GM18499 (cell line): ENCODE measurements around the gene CARMIL1.

Source experiments
- ATAC-seq: cut with Tn5 transposase; IDR thresholded peaks from one replicate; pipeline ENCODE4 v1.9.1; 2021; ENCODE audit warnings: moderate number of reproducible peaks; ENCODE audit not compliant: insufficient read depth, unreplicated experiment

The CARMIL1 gene

GRCh38 chr6:25330796-25331685, 51.9 kb downstream of the CARMIL1 start:
- ATAC-seq, result no peak

- ATAC-seq, result no peak
Observed at GRCh38 chr6:25332165-25332564, 53.0 kb downstream of the CARMIL1 start.

GRCh38 chr6:25332655-25333071, 53.5 kb downstream of the CARMIL1 start:
- no peak for ATAC-seq

GRCh38 chr6:25333471-25333870, 54.3 kb downstream of the CARMIL1 start:
- no peak for ATAC-seq

- no peak for ATAC-seq
Observed at GRCh38 chr6:25334793-25335192, 55.6 kb downstream of the CARMIL1 start.

GRCh38 chr6:25336996-25337395, 57.8 kb downstream of the CARMIL1 start:
- ATAC-seq, result no peak

- ATAC-seq, result no peak
Observed at GRCh38 chr6:25337431-25337830, 58.3 kb downstream of the CARMIL1 start.

- no peak for ATAC-seq
Observed at GRCh38 chr6:25340431-25341202, 61.4 kb downstream of the CARMIL1 start.

- ATAC-seq, result no peak
Observed at GRCh38 chr6:25341203-25341552, 62.0 kb downstream of the CARMIL1 start.

- no peak for ATAC-seq
Observed at GRCh38 chr6:25341923-25342619, 62.9 kb downstream of the CARMIL1 start.

- ATAC-seq, result no peak
Observed at GRCh38 chr6:25342802-25343201, 63.6 kb downstream of the CARMIL1 start.

- ATAC-seq, result no peak
Observed at GRCh38 chr6:25343984-25344383, 64.8 kb downstream of the CARMIL1 start.

- no peak for ATAC-seq
Observed at GRCh38 chr6:25344827-25345226, 65.7 kb downstream of the CARMIL1 start.

- ATAC-seq, result no peak
Observed at GRCh38 chr6:25346064-25346463, 66.9 kb downstream of the CARMIL1 start.

GRCh38 chr6:25350573-25350972, 71.4 kb downstream of the CARMIL1 start:
- no peak for ATAC-seq

- no peak for ATAC-seq
Observed at GRCh38 chr6:25351485-25351884, 72.3 kb downstream of the CARMIL1 start.

- no peak for ATAC-seq
Observed at GRCh38 chr6:25352285-25352684, 73.1 kb downstream of the CARMIL1 start.

GRCh38 chr6:25354078-25354932, 75.1 kb downstream of the CARMIL1 start:
- ATAC-seq, result no peak

GRCh38 chr6:25359191-25359861, 80.2 kb downstream of the CARMIL1 start:
- no peak for ATAC-seq
